GM21423 (cell line): ENCODE measurements around the gene LRRC17.
"Not testable (repeated sequence)": the region's sequence is repeated elsewhere in the genome, so short reads cannot be mapped to it uniquely, and the experiment has no call there.

Experiments used
- ATAC-seq: cut with Tn5 transposase; IDR thresholded peaks from one replicate; pipeline ENCODE4 v1.9.1; 2021; ENCODE audit warnings: mild to moderate bottlenecking, moderate library complexity; ENCODE audit not compliant: unreplicated experiment

The LRRC17 gene

DNA sequence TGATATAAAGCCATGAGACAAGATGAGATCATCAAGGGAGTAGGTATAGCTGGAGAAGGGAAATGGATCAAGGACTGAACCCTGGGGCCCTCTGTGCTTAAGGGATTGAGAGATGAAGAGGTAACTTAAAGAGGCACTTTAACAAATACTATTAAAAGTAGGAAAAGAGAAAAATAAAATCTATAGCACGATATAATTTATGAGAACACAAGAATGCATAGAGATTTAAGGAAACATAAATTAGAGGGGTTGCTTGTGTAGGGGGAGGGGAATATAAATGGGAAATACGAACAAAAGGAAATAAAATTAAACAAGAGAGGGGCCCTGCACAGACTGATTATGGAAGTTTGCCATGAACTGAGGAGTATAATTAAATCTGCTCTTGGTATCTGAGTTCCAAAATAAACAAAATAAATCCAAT lies 15.6 kb upstream of the LRRC17 start:
- ATAC-seq = no peak

DNA sequence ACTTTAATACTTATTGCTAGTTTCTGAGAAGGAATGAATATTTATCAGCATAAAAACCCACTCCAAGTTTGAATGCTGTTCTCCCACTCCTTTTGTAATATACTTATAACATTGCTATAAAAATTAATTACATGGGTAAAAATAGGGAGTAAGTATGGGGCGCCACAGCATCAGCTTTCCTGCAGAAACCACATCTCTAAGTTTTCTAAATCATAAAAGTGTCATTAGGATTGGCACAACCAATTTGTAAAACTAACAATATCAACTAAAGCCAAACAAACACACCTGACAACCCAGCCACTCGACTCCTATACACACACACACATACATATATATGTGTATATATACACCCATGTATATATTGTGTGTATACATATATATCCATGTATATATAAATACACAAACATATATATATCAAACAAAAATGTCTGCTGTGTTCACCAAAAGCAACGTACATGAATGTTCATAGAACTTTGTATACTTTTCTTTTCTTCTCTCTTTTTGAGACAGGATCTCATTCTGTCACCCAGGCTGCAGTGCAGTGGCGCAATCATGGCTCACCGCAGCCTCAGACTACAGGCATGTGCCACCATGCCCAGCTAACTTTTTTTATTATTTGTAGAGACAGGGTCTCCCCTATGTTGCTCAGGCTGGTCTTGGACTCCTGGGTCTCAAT lies 14.8 kb upstream of the LRRC17 start:
- ATAC-seq = no peak

DNA sequence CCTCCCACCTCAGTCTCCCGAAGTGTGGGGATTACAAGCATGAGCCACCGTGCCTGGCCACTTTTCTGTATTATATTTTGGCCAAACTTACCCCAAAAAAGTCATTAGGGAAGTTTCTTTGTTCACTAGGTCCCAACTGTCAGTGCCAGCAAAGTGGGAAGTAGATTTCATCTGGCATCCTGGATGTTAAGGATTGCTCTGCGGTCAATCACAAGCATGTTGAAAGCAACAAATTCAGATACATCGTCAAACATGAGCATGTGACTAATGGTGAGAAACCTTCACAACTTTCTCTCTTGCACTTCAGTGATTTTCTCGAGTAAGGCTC lies 14.3 kb upstream of the LRRC17 start:
- no peak for ATAC-seq

DNA sequence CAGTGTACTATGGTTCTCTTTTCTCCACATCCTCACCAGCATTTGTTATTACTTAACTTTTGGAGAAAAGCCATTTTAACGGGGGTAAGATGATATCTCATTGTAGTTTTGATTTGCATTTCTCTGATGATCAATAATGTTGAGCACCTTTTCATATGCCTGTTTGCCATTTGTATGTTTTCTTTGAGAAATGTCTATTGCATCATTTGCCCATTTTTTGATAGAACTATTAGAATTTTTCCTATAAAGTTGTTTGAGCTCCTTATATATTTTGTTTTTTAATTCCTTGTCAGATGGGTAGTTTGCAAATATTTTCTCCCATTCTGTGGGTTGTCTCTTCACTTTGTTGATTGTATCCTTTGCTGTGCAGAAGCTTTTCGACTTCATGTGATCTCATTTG lies 10.7 kb upstream of the LRRC17 start:
- not testable (repeated sequence) for ATAC-seq

DNA sequence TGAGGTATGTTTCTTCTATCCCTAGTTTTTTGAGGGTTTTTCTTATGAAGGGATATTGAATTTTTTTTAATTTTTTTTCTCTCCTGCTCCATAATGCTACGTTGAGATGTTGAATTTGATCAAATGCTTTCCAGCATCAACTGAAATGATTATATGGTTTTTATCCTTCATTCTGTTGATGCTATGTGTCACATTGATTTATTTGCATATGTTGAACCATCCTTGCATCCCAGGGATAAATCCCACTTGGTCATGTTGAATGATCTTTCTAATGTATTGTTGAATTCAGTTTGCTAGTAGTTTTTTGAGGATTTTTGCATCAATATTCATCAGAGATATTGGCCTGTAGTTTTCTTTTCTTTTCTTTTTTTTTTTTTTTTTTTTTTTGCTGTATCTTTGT lies 9.2 kb upstream of the LRRC17 start:
- not testable (repeated sequence) for ATAC-seq

GRCh38 chr7:102908676-102909075 lies 4.1 kb upstream of the LRRC17 start:
- no peak for ATAC-seq

GRCh38 chr7:102913826-102914225 lies 1.0 kb downstream of the LRRC17 start:
- ATAC-seq = no peak

GRCh38 chr7:102914585-102914984 lies 1.8 kb downstream of the LRRC17 start:
- no peak for ATAC-seq

DNA sequence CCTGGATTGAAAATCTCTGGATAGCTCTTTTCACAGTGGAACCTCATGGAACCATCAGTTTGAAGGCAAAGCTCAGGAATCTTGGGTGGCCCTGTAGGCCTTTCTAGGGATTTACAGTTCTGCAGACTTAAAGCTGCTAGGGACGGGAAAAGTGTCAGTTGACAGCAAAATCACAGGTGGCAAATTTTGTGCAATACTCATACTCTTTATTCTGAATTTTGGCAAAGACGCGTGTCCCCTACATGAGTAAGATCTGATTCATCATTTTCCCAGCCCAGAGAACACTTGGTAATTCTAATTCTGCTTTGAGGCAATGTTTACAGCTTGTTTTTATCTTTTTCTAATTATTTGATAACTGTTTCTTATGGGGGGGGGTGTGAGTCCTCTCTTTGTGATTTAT lies 3.6 kb downstream of the LRRC17 start:
- ATAC-seq = no peak

- no peak for ATAC-seq
Observed at GRCh38 chr7:102916881-102917280, 4.1 kb downstream of the LRRC17 start.

DNA sequence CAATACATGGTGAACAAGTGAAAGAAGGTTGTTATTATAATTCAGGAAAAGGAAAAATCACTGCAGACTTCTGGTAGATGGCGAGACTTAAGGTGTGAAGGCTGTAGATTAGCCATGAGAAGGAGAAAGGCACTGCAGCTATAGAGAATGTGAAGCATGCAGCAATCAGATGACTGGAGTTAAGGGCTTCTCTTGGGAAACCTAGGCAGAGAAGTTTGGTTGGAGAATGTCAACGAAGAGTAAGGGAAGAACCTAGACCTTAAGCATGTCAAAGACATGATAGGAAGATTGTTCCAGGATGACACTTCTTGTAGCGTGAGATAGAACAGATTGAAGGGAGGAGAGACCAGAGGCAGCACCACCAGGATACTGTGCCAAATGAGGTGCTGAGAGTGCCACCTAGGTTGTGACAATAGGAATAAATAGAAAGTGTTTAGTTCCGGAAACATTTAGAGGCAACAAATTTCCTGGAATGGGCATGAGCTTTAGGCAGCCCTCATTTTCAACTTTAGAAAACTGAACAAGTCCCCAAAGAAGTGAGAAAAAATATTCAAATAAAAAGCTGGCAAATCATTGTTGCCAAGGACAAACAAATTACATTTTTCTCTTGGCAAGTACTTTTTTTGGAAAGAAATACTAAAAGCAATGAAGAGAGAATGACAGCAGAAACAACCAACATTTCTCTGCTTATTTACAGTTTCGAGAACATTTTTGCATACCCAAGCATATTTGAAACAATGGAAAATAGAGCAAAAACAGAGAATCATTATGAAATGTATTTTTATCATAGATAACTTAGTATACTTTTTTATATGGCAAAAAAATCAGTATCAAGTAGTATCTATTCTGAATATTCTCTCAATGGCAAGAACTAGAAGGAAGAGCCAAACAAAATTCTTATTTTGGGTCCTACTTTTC lies 4.9 kb downstream of the LRRC17 start:
- no peak for ATAC-seq

GRCh38 chr7:102918845-102919244 lies 6.0 kb downstream of the LRRC17 start:
- no peak for ATAC-seq

DNA sequence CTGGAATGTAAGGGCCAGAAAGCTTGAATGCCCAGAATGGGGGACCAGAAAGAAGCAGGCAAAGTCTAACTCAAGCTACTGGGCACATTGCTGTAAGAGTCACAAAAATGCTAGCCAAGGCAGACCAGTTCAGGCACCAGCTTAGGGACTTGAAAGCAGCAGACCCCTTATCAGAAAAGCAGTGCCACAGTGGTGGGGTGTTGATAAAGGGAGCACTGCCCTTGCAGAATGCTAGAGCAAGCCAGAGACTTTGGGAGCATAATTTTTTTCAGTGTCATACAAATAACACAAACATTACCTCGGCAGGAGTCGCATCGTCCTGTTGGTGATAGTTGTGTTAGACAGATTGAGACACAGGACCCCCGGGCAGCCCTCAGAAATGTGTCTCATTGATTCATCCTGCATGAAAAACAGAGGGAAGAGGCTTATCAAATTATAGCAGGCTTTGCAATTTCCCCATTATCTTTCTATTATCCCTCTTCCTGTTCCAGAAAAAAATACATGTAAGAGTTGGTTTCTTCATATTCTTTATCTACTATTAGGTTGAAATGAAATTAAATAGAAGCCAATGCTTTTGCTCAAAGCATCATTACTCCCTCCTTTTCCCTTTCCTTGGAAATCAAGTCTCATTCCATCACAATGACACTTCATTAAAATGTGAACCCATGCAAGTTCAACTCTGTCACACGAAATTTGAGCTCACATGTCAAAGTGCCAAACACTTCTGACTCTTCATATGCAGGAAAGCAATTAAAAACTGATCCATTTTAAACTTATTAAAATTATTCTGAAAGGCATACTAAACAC lies 13.4 kb downstream of the LRRC17 start:
- no peak for ATAC-seq

- ATAC-seq = no peak
Observed at GRCh38 chr7:102926783-102927140, 14.0 kb downstream of the LRRC17 start.

DNA sequence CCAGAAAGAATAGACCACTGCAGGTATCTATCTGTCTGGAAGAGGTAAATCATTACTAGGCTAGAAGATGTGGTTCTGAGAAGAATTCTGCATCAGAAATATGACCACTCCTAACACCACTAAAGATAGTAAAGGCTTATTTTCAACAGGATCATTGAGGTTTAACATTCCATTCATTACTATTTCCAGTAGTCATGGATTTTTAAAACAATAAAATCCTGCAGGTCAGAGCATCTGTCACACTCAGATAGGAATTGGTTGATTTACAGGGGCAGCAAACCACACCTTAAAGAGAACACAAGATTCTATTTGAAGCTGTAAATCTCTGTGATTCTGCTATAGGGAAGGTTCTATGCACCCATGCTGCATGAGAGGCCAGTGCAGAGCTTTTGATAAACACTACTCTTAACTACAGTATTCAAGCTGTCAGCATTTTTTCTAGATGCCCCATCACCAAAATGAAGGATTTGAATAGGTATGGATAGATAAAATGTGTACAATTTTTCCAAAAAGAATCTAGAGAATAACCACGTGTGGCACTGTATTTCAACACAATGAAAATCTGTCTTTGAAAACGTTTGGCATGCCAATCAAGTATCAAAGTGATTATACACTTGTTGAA lies 14.6 kb downstream of the LRRC17 start:
- no peak for ATAC-seq

- ATAC-seq = no peak
Observed at GRCh38 chr7:102931757-102932156, 19.0 kb downstream of the LRRC17 start.

DNA sequence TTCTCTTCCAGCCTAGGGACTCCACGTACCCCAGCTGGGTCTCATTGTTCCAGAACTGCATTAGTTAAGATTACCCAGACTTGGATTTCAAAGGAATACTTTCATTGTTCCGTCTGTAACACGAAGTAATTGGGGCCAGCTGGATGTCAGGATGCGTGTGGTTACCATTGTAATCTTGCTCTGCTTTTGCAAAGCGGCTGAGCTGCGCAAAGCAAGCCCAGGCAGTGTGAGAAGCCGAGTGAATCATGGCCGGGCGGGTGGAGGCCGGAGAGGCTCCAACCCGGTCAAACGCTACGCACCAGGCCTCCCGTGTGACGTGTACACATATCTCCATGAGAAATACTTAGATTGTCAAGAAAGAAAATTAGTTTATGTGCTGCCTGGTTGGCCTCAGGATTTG lies 21.0 kb downstream of the LRRC17 start:
- ATAC-seq = no peak

- no peak for ATAC-seq
Observed at GRCh38 chr7:102934239-102934638, 21.4 kb downstream of the LRRC17 start.

DNA sequence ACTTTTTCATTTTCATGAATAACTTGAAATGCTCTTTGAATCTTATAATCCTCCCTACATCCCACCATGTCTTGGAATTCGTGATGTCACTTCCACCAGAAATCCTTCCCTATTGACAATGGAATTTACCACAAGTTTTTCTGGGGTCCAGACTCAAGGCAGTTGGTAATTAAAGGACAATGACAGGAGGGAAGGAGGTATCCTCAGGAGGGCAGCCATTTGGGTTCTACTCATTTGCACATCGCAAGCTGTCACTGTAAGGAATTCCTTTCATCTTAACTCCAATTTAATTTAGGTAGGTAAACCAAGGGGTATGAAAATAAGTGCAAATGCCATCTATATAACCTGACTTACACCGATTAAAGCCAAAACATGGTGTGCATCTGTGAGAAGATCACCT lies 21.9 kb downstream of the LRRC17 start:
- no peak for ATAC-seq

- no peak for ATAC-seq
Observed at GRCh38 chr7:102935450-102936115, 22.8 kb downstream of the LRRC17 start.

DNA sequence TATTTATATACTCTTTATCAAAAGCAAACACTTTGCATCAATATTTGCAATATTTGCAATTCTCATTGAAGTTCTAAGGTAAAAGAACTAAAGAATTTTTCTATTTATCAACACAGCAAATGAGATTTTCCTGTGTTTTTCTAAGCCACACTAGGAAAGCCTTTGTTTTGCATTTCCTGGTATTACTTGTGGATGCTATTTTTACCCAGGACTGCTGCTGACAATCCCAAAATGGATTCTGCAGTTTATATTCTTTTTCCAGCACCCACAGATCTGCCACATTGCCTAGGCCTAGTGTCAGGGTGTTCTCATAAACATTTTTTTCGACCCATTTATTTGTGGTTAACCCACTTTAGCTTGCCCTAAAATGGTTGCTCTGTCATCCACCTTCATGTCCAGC lies 25.9 kb downstream of the LRRC17 start:
- ATAC-seq = no peak
